HEK293 (cell line): ENCODE results near the gene MYL9.
A peak's percentile ranks its signal among the peaks of the same experiment; 100 is the strongest.

ENCODE experiments used
- CTCF ChIA-PET: fragments of 350-600 bp; formaldehyde crosslinking; extraction: SDS; loops from one replicate; lab custom pipeline; 2021; ENCODE audit warnings: antibody characterized with exemption; lab: Yijun Ruan, JAX
- POLR2A ChIA-PET: fragments of 300-600 bp; formaldehyde crosslinking; extraction: SDS; loops from one replicate; lab custom pipeline; 2020; ENCODE audit warnings: antibody characterized with exemption, inconsistent platforms; lab: Yijun Ruan, JAX
- H3K27ac ChIP-seq: fragments of 200-500 bp; sonication (Bioruptor generic); 2 replicates; pipeline ENCODE4 v1.5.1; 2014; ENCODE audit warnings: low read depth, low read length, control low read depth, inconsistent platforms; ENCODE audit errors: extremely low read depth
- H3K36me3 ChIP-seq, 2 experiments: fragments of 200-500 bp in 1 of 2; sonication (Bioruptor generic) in 1 of 2; 1 replicate in 1 of 2; 2 replicates in 1 of 2; pipeline ENCODE4 v1.5.1; 2014 to 2017; ENCODE audit warnings: inconsistent platforms in 2 of 2, low read length in 2 of 2; ENCODE audit not compliant: control insufficient read depth in 2 of 2, insufficient read depth in 1 of 2
- H3K4me1 ChIP-seq: fragments of 200-500 bp; sonication (Bioruptor generic); 2 replicates; pipeline ENCODE4 v1.5.1; 2014; ENCODE audit warnings: mild to moderate bottlenecking, low read length, inconsistent platforms; ENCODE audit not compliant: control insufficient read depth, insufficient read depth
- H3K4me3 ChIP-seq: 2 replicates; pipeline ENCODE4 v1.5.1; 2011; ENCODE audit warnings: low read depth, mild to moderate bottlenecking, control low read depth, low read length, moderate library complexity
- H3K9me3 ChIP-seq: fragments of 200-500 bp; sonication (Bioruptor generic); 2 replicates; pipeline ENCODE4 v1.5.1; 2014; ENCODE audit warnings: low read depth, low read length, inconsistent platforms; ENCODE audit not compliant: control insufficient read depth, insufficient read depth
- SALL2 ChIP-seq: fragments of 450-650 bp; formaldehyde crosslinking; IDR thresholded peaks from 2 replicates; pipeline ENCODE4 v1.5.0; 2017; ENCODE audit warnings: missing biosample characterization, mild to moderate bottlenecking, missing genetic modification characterization, borderline replicate concordance
- SCRT2 ChIP-seq: fragments of 450-650 bp; formaldehyde crosslinking; IDR thresholded peaks from 2 replicates; pipeline ENCODE4 v1.5.1; 2016; ENCODE audit warnings: missing biosample characterization, missing genetic modification characterization
- SP2 ChIP-seq: fragments of 450-650 bp; formaldehyde crosslinking; IDR thresholded peaks from 2 replicates; pipeline ENCODE4 v1.5.1; 2016; ENCODE audit warnings: missing biosample characterization, missing genetic modification characterization
- ZFHX2 ChIP-seq: fragments of 450-650 bp; formaldehyde crosslinking; conservative IDR thresholded peaks from 2 replicates; pipeline ENCODE4 v1.5.1; 2016; ENCODE audit warnings: missing biosample characterization, missing genetic modification characterization
- ZFP3 ChIP-seq: fragments of 450-650 bp; formaldehyde crosslinking; IDR thresholded peaks from 2 replicates; pipeline ENCODE4 v1.5.1; 2016; ENCODE audit warnings: low read depth, missing biosample characterization, missing genetic modification characterization
- ZFP37 ChIP-seq: fragments of 450-650 bp; formaldehyde crosslinking; IDR thresholded peaks from 2 replicates; pipeline ENCODE4 v1.5.1; 2016; ENCODE audit warnings: missing biosample characterization, missing genetic modification characterization
- ZNF140 ChIP-seq: fragments of 450-650 bp; formaldehyde crosslinking; IDR thresholded peaks from 2 replicates; pipeline ENCODE4 v1.5.1; 2016; ENCODE audit warnings: missing biosample characterization, missing genetic modification characterization
- ZNF146 ChIP-seq: fragments of 450-650 bp; formaldehyde crosslinking; IDR thresholded peaks from 2 replicates; pipeline ENCODE4 v1.5.1; 2016; ENCODE audit warnings: missing biosample characterization, missing genetic modification characterization
- ZNF169 ChIP-seq: fragments of 450-650 bp; formaldehyde crosslinking; IDR thresholded peaks from 2 replicates; pipeline ENCODE4 v1.5.1; 2016; ENCODE audit warnings: missing biosample characterization, missing genetic modification characterization
- ZNF174 ChIP-seq: fragments of 450-650 bp; formaldehyde crosslinking; IDR thresholded peaks from 2 replicates; pipeline ENCODE4 v1.5.0; 2017; ENCODE audit warnings: missing biosample characterization, mild to moderate bottlenecking, missing genetic modification characterization
- ZNF239 ChIP-seq: fragments of 450-650 bp; formaldehyde crosslinking; IDR thresholded peaks from 2 replicates; pipeline ENCODE4 v1.5.1; 2016; ENCODE audit warnings: missing biosample characterization, missing genetic modification characterization
- ZNF335 ChIP-seq: fragments of 450-650 bp; formaldehyde crosslinking; conservative IDR thresholded peaks from 2 replicates; pipeline ENCODE4 v1.5.1; 2016; ENCODE audit warnings: missing biosample characterization, missing genetic modification characterization
- ZNF514 ChIP-seq: fragments of 450-650 bp; formaldehyde crosslinking; IDR thresholded peaks from 2 replicates; pipeline ENCODE4 v1.5.1; 2016; ENCODE audit warnings: missing biosample characterization, missing genetic modification characterization
- ZNF560 ChIP-seq: fragments of 450-650 bp; formaldehyde crosslinking; IDR thresholded peaks from 2 replicates; pipeline ENCODE4 v1.5.1; 2017; ENCODE audit warnings: missing biosample characterization, missing genetic modification characterization, borderline replicate concordance
- ZNF654 ChIP-seq: fragments of 450-650 bp; formaldehyde crosslinking; IDR thresholded peaks from 2 replicates; pipeline ENCODE4 v1.5.1; 2016; ENCODE audit warnings: low read depth, missing biosample characterization, missing genetic modification characterization
- TF ChIP-seq, protein P1 (sequence below): fragments of 450-650 bp; formaldehyde crosslinking; IDR thresholded peaks from 2 replicates; pipeline ENCODE4 v1.5.1; 2017; ENCODE audit warnings: missing biosample characterization, missing genetic modification characterization
- TF ChIP-seq, protein P2 (sequence below): fragments of 450-650 bp; formaldehyde crosslinking; IDR thresholded peaks from 2 replicates; pipeline ENCODE4 v1.5.1; 2016; ENCODE audit warnings: missing biosample characterization, missing genetic modification characterization
- TF ChIP-seq, protein P3 (sequence below): fragments of 450-650 bp; formaldehyde crosslinking; IDR thresholded peaks from 2 replicates; pipeline ENCODE4 v1.5.1; 2016; ENCODE audit warnings: missing biosample characterization, missing genetic modification characterization

The MYL9 gene

DNA sequence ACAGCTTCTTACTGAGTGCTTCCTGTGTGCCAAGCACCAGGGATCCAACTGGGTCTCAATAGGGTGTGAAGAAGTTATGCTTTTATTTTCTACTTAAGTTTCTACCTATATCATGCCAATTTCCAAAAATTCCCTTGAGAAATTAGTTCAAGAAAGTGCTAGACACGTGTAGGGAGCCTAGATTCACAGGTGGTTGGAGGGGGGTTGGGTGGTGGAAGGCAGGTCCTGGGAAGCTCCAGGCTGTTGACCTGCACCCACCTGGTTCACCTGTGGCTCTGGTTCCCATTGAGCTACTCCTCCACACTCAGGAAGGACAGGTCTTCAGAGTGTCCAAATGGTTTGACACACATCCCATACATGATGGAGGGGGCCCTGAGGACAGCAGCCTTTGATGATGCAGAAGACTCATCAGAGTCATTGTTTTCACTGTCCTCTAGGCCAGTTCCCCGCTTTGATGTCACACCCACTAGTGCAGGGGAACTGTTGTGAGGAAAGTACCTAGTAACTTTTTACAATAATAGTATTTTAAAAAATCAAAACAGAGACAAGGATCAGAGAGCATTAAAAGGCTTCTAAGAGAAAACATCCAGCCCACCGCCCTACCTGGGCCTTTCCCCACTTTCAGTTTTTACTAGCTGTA is 39.8 kb upstream of the MYL9 start:
- CTCF ChIA-PET: interaction anchor here (0.7 to 1.4 kb wide), 3 partner anchors 9 to 274 kb away, joined by 3 to 4 read pairs (median 4); no protein-coding TSS in a partner anchor
- no peak overlapping the region for H3K27ac ChIP-seq
- H3K9me3 ChIP-seq: no peaks in the 10 kb centered on the region
- no peak overlapping the region for H3K4me3 ChIP-seq
- peak; percentile 34; the same call in 1 of the 2 replicates for TF ChIP-seq SCRT2 (tag by site-specific recombination)
- no peak for TF ChIP-seq ZNF140 (tag by site-specific recombination)
- TF ChIP-seq ZNF335 (tag by site-specific recombination): no peak
- TF ChIP-seq, protein P1, sequence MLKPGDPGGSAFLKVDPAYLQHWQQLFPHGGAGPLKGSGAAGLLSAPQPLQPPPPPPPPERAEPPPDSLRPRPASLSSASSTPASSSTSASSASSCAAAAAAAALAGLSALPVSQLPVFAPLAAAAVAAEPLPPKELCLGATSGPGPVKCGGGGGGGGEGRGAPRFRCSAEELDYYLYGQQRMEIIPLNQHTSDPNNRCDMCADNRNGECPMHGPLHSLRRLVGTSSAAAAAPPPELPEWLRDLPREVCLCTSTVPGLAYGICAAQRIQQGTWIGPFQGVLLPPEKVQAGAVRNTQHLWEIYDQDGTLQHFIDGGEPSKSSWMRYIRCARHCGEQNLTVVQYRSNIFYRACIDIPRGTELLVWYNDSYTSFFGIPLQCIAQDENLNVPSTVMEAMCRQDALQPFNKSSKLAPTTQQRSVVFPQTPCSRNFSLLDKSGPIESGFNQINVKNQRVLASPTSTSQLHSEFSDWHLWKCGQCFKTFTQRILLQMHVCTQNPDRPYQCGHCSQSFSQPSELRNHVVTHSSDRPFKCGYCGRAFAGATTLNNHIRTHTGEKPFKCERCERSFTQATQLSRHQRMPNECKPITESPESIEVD (tag by site-specific recombination): no peak
- TF ChIP-seq SALL2: no peak
- TF ChIP-seq ZNF239 (tag by site-specific recombination): no peak
- no peak for TF ChIP-seq ZNF174 (tag by site-specific recombination)
- H3K4me1 ChIP-seq: no peaks in the 10 kb centered on the region
- peaks cover 0 to 49% of the 10 kb centered on the region in 2 experiments; a peak in 1 of 3 replicates for H3K36me3 ChIP-seq
- POLR2A ChIA-PET: no interaction called here

DNA sequence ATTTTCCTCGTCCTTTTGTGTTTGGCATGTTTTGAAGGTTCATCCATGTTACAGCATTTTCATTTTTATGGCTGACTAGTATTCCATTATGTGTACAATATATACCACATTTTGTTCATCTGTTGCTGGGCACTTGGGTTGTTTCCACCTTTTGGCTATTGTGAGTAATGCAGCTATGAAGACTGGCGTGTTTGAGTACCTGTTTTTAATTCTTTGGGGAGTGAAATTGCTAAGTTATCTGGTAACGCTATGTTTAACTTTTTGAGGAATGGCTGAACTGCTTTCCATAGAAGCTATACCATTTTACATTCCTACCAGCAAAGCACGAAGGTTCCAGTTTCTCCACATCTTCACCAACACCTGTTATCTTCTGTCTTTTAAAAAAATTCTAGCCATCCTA is 37.0 kb upstream of the MYL9 start:
- peaks cover 0 to 36% of the 10 kb centered on the region in 2 experiments; a peak in 1 of 3 replicates for H3K36me3 ChIP-seq
- H3K4me1 ChIP-seq: no peaks in the 10 kb centered on the region
- CTCF ChIA-PET: no interaction called here
- POLR2A ChIA-PET: no interaction called here
- peak; percentile 58; the same call in 1 of the 2 replicates for TF ChIP-seq ZNF146 (tag by site-specific recombination)
- no peak for TF ChIP-seq SALL2
- TF ChIP-seq, all 188 proteins: peak for 1
- Histone ChIP-seq H3K27ac (no peak overlapping the region), H3K4me3 (no peak overlapping the region), H3K9me3 (no peaks in the 10 kb centered on the region)

GRCh38 chr20:36506253-36506652 is 35.1 kb upstream of the MYL9 start:
- TF ChIP-seq, protein P2, sequence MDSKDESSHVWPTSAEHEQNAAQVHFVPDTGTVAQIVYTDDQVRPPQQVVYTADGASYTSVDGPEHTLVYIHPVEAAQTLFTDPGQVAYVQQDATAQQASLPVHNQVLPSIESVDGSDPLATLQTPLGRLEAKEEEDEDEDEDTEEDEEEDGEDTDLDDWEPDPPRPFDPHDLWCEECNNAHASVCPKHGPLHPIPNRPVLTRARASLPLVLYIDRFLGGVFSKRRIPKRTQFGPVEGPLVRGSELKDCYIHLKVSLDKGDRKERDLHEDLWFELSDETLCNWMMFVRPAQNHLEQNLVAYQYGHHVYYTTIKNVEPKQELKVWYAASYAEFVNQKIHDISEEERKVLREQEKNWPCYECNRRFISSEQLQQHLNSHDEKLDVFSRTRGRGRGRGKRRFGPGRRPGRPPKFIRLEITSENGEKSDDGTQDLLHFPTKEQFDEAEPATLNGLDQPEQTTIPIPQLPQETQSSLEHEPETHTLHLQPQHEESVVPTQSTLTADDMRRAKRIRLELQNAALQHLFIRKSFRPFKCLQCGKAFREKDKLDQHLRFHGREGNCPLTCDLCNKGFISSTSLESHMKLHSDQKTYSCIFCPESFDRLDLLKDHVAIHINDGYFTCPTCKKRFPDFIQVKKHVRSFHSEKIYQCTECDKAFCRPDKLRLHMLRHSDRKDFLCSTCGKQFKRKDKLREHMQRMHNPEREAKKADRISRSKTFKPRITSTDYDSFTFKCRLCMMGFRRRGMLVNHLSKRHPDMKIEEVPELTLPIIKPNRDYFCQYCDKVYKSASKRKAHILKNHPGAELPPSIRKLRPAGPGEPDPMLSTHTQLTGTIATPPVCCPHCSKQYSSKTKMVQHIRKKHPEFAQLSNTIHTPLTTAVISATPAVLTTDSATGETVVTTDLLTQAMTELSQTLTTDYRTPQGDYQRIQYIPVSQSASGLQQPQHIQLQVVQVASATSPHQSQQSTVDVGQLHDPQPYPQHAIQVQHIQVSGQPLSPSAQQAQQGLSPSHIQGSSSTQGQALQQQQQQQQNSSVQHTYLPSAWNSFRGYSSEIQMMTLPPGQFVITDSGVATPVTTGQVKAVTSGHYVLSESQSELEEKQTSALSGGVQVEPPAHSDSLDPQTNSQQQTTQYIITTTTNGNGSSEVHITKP (tag by site-specific recombination): 0 out of 2 replicates have a peak, but pooled peaks have one; percentile 23
- TF ChIP-seq SP2 (tag by site-specific recombination): no peak
- TF ChIP-seq ZNF169: no peak
- TF ChIP-seq, protein P3, sequence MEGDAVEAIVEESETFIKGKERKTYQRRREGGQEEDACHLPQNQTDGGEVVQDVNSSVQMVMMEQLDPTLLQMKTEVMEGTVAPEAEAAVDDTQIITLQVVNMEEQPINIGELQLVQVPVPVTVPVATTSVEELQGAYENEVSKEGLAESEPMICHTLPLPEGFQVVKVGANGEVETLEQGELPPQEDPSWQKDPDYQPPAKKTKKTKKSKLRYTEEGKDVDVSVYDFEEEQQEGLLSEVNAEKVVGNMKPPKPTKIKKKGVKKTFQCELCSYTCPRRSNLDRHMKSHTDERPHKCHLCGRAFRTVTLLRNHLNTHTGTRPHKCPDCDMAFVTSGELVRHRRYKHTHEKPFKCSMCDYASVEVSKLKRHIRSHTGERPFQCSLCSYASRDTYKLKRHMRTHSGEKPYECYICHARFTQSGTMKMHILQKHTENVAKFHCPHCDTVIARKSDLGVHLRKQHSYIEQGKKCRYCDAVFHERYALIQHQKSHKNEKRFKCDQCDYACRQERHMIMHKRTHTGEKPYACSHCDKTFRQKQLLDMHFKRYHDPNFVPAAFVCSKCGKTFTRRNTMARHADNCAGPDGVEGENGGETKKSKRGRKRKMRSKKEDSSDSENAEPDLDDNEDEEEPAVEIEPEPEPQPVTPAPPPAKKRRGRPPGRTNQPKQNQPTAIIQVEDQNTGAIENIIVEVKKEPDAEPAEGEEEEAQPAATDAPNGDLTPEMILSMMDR: peak; percentile 46
- TF ChIP-seq ZFP3 (tag by site-specific recombination): no peak
- TF ChIP-seq ZNF514 (tag by site-specific recombination): no peak
- TF ChIP-seq ZFHX2 (tag by site-specific recombination): no peak
- peak; percentile 46 for TF ChIP-seq ZNF654 (tag by site-specific recombination)
- TF ChIP-seq ZNF560 (tag by site-specific recombination): no peak
- no peak for TF ChIP-seq ZFP37
- no peaks in the 10 kb centered on the region for H3K4me1 ChIP-seq
- peaks cover 0 to 26% of the 10 kb centered on the region in 2 experiments; a peak in 2 of 3 replicates for H3K36me3 ChIP-seq
- CTCF ChIA-PET: interaction anchor here (0.5 to 1.7 kb wide), 12 partner anchors 11 to 862 kb away, joined by 3 to 5 read pairs (median 3); no protein-coding TSS in a partner anchor
- no peaks in the 10 kb centered on the region for H3K9me3 ChIP-seq
- no peak overlapping the region for H3K4me3 ChIP-seq
- POLR2A ChIA-PET: interaction anchor here (1.1 kb wide), 1 partner anchor 99 kb away, joined by 4 read pairs; the partner anchor contains the start of gene RAB5IF
- no peak overlapping the region for H3K27ac ChIP-seq
